ENCODE measurements around the gene FAM222A. TPM values are rescaled to one million over a fixed set of nuclear protein-coding genes. Genes with fewer than 3 reads are reported as not detected.

The FAM222A gene
- total RNA-seq, 2 donors from 2014 or later = 21.6 to 24.4 TPM

- no peaks in the 10 kb centered on the region for H3K9me3 ChIP-seq (ENCODE audit: control insufficient read depth, low read length)
- no peak overlapping the region for H3K4me3 Mint-ChIP-seq
- H3K27ac ChIP-seq (ENCODE audit: low read depth, low read length) = no peak overlapping the region
- TF ChIP-seq, protein P1, sequence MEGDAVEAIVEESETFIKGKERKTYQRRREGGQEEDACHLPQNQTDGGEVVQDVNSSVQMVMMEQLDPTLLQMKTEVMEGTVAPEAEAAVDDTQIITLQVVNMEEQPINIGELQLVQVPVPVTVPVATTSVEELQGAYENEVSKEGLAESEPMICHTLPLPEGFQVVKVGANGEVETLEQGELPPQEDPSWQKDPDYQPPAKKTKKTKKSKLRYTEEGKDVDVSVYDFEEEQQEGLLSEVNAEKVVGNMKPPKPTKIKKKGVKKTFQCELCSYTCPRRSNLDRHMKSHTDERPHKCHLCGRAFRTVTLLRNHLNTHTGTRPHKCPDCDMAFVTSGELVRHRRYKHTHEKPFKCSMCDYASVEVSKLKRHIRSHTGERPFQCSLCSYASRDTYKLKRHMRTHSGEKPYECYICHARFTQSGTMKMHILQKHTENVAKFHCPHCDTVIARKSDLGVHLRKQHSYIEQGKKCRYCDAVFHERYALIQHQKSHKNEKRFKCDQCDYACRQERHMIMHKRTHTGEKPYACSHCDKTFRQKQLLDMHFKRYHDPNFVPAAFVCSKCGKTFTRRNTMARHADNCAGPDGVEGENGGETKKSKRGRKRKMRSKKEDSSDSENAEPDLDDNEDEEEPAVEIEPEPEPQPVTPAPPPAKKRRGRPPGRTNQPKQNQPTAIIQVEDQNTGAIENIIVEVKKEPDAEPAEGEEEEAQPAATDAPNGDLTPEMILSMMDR (conservative IDR thresholded peaks at IDR 0.05) = no peak
- H3K27me3 Mint-ChIP-seq (ENCODE audit: insufficient read depth) = peaks cover 38% of the 10 kb centered on the region
- WGBS, 2 experiments (ENCODE audit: insufficient coverage in 1 of 2, insufficient read length in 1 of 2) = 88 to 94% methylated on average over 2 of the region's 2 CpGs
- no peaks in the 10 kb centered on the region for H3K36me3 ChIP-seq (ENCODE audit: control insufficient read depth, insufficient read depth, low read length)
- peaks cover 10% of the 10 kb centered on the region for H3K4me1 ChIP-seq (ENCODE audit: control insufficient read depth, insufficient read depth, low read length)
- no peak for DNase-seq
- H3K27ac Mint-ChIP-seq = no peak overlapping the region
- H3K4me1 Mint-ChIP-seq = peaks cover 4% of the 10 kb centered on the region
- H3K4me3 ChIP-seq (ENCODE audit: low read length) = no peak overlapping the region
- H3K9ac ChIP-seq (ENCODE audit: extremely low read depth, low read length, poor library complexity, severe bottlenecking) = no peak overlapping the region
- H3K9me3 Mint-ChIP-seq = peaks cover 2% of the 10 kb centered on the region
- no peaks in the 10 kb centered on the region for H3K36me3 Mint-ChIP-seq (ENCODE audit: low read depth)
- H3K27me3 ChIP-seq (ENCODE audit: control insufficient read depth, insufficient read depth, low read length, poor library complexity, severe bottlenecking) = no peaks in the 10 kb centered on the region
Measured at GRCh38 chr12:109673884-109674283, 39.7 kb upstream of the FAM222A start.

GRCh38 chr12:109675411-109675810 lies 38.2 kb upstream of the FAM222A start:
- Mint-ChIP-seq H3K36me3 (ENCODE audit: low read depth) (no peaks in the 10 kb centered on the region), H3K4me1 (peaks cover 10% of the 10 kb centered on the region)
- H3K4me1 ChIP-seq (ENCODE audit: control insufficient read depth, insufficient read depth, low read length) = peaks cover 20% of the 10 kb centered on the region

DNA sequence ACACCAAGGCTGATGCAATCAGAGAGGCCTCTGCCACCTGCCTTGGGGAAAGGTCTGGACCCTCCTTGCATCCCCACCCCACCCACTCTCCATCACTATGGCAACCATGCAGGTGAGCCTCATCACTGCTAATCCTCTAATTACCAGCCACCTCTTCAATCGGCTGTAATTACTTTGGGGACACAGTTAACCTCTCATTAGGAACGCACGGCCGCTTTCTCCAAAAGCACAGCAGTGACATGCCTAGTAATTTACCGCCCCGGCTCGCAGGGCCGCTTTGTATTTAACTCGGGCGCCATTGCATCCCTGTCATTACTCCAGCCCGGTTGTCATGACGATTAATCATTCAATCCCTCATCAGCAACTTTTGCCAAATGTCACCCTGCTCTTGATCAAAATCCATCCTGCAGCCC lies 36.3 kb upstream of the FAM222A start:
- no peak overlapping the region for H3K4me3 Mint-ChIP-seq
- no peaks in the 10 kb centered on the region for H3K36me3 Mint-ChIP-seq (ENCODE audit: low read depth)
- WGBS, 2 experiments (ENCODE audit: insufficient coverage in 1 of 2, insufficient read length in 1 of 2) = 88 to 90% methylated on average over 12 of the region's 12 CpGs
- Histone ChIP-seq H3K4me1 (ENCODE audit: control insufficient read depth, insufficient read depth, low read length) (peaks cover 20% of the 10 kb centered on the region), H3K4me3 (ENCODE audit: low read length) (no peak overlapping the region), H3K27me3 (ENCODE audit: control insufficient read depth, insufficient read depth, low read length, poor library complexity, severe bottlenecking) (no peaks in the 10 kb centered on the region), H3K27ac (ENCODE audit: low read depth, low read length) (no peak overlapping the region), H3K9me3 (ENCODE audit: control insufficient read depth, low read length) (no peaks in the 10 kb centered on the region), H3K9ac (ENCODE audit: extremely low read depth, low read length, poor library complexity, severe bottlenecking) (no peak overlapping the region), H3K36me3 (ENCODE audit: control insufficient read depth, insufficient read depth, low read length) (no peaks in the 10 kb centered on the region)
- no peaks in the 10 kb centered on the region for H3K9me3 Mint-ChIP-seq
- H3K27me3 Mint-ChIP-seq (ENCODE audit: insufficient read depth) = peaks cover 48% of the 10 kb centered on the region
- peaks cover 14% of the 10 kb centered on the region for H3K4me1 Mint-ChIP-seq
- H3K27ac Mint-ChIP-seq = no peak overlapping the region
- TF ChIP-seq, protein P1 (conservative IDR thresholded peaks at IDR 0.05) = no peak
- no peak for DNase-seq

More at GRCh38 chr12:109675411-109675810, 38.2 kb upstream of the FAM222A start:
- Histone ChIP-seq H3K9me3 (ENCODE audit: control insufficient read depth, low read length) (no peaks in the 10 kb centered on the region), H3K36me3 (ENCODE audit: control insufficient read depth, insufficient read depth, low read length) (no peaks in the 10 kb centered on the region), H3K9ac (ENCODE audit: extremely low read depth, low read length, poor library complexity, severe bottlenecking) (no peak overlapping the region), H3K4me3 (ENCODE audit: low read length) (no peak overlapping the region), H3K27ac (ENCODE audit: low read depth, low read length) (no peak overlapping the region), H3K27me3 (ENCODE audit: control insufficient read depth, insufficient read depth, low read length, poor library complexity, severe bottlenecking) (no peaks in the 10 kb centered on the region)
- Mint-ChIP-seq H3K27me3 (ENCODE audit: insufficient read depth) (peaks cover 37% of the 10 kb centered on the region), H3K9me3 (peaks cover 2% of the 10 kb centered on the region), H3K27ac (no peak overlapping the region), H3K4me3 (no peak overlapping the region)
- no peak for DNase-seq
- WGBS, 2 experiments (ENCODE audit: insufficient coverage in 1 of 2, insufficient read length in 1 of 2) = 83 to 97% methylated on average over 4 to 6 of the region's 6 CpGs
- TF ChIP-seq, protein P1 (conservative IDR thresholded peaks at IDR 0.05) = no peak
